HG03469 (cell line): ENCODE results near the gene IPP.
"Not testable (repeated sequence)": the region's sequence is repeated elsewhere in the genome, so short reads cannot be mapped to it uniquely, and the experiment has no call there.

Experiments
- ATAC-seq: cut with Tn5 transposase; IDR thresholded peaks from one replicate; pipeline ENCODE4 v1.9.1; 2021; ENCODE audit warnings: mild to moderate bottlenecking, moderate library complexity, moderate number of reproducible peaks; ENCODE audit not compliant: unreplicated experiment

Gene IPP

DNA sequence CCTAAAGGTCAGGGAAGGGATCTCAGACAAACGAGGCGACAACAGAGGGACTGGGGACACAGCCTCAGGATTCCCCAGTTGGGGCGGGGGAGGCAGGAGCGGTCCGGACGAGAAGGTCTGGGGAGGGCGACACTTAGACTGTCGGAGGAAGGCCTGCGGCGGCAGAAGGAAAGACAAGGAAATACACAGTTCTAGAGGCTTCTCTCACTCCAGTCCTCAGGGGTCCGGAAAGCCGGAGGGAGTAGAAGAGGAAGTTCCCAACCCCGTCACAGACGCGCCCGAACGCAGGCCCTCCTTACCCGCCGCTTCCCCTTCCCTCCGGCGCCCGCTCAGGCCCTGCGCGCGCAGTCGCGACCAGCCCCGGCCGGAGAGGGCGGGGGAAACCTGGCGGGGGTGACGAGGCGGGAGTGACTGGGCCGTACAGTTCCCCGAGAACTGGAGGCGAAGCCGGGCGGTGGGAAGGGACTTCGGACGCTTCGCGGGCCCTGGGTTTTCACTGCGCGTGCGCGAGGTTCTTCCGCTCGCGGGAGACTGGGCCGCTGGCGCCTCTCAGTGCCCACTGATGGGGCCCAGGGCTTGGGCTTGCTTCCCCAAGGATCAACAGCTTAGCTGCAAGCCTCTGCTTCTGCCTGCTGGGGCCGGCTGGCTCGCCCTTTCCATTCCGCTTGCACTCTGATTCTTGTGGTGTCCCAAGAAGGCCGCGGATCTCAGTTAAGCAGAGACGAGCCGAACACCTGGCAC, at the start of gene IPP:
Gene IPP (minus strand): TSS at position 356 of the 741 bp plus-strand sequence. CDS start 4,242 bp downstream, outside the sequence.
- ATAC-seq: peak; percentile 80

DNA sequence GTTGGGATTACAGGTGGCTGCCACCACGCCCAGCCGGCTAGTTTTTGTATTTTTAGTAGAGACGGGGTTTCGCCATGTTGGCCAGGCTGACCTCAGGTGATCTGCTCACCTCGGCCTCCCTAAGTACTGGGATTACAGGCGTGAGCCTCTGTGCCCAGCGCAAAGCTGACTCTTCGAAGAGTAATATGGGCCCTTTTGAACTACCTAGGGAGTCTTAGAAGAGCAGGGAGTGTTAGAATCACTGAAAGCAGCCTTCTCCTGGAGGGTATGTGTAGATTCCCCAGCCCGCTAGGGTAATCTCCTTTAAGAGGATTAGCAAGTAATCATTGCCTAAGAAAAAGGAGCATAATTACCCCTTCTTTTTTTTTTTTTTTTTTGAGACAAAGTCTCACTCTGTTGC, 46.5 kb upstream of the IPP start:
- no peak for ATAC-seq

DNA sequence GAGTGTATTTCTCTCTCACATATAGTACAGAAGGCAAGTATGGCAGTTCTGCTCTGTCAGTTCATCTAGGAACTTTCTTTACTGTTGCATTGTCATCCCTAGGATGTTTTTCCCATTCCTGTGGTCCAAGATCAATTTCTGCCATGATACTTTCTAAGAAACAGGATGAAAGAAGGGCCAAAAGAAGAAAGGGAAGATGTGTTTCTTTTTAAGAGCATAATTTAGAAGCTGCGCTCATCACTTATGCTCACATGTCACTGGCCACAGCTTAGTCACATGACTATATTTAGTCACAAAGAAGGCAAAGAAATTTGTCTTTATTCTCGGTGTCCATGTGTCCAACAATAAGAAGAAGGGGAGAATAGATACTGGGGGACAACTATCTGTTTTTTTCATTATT, 45.9 kb upstream of the IPP start:
- no peak for ATAC-seq

DNA sequence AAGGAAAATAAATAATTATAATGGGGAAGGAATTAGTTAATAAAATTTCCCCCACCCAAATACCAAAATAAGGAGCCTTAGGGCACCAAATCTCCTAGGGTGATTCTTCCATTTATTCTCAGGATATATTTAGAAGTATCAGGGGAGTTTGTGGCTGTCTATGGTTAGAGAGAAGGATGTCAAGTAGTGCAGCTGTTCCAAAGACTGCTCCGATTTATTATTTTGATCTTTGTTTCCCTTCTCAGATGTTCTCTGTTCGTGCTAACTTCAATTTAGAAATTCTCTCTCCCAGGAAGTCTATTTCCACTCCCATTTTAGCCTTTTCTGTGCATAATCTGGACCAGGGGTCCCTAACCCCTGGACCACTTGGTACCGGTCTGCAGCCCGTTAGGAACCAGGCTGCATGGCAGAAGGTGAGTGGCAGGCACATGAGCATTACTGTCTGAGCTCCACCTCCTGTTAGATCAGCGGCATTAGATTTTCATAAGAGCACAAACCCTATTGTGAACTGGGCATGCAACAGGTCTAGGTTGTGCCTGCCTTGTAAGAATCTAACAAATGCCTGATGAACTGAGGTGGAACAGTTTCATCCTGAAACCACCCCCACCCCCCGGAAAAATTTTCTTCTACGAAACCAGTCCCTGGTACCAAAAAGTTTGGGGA, 43.6 kb upstream of the IPP start:
- no peak for ATAC-seq

DNA sequence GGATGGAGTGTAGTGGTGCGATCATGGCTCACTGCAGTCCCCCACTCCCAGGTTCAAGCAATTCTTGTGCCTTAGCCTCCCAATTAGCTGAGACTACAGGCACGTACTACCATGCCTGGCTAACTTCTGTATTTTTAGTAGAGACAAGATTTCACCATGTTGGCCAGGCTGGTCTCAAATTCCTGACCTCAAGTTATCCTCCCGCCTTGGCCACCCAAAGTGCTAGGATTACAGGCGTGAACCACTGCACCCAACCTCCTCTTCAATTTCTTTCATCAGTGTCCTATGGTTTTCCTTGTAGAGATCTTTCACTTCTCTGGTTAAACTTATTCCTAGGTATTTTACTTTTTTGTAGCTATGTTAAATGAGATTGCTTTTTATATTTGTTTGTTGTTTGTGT, 42.3 kb upstream of the IPP start:
- ATAC-seq: no peak

DNA sequence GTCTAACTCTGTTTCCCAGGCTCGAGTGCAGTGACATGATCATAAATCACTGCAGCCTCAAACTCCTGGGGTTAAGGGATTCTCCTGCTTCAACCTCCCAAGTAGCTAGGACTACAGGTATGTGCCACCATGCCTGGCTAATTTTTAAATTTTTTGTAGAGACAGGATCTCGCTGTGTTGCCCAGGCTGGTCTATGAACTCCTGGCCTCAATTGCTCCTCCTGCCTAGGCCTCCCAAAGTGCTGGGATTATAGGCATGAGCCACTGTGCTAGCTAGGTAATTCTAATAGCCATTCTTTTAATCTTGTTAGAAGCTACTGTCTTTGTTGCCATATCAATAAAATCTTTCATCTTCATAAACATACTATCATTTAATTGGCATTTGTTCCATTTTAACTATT, 39.1 kb upstream of the IPP start:
- ATAC-seq: no peak

DNA sequence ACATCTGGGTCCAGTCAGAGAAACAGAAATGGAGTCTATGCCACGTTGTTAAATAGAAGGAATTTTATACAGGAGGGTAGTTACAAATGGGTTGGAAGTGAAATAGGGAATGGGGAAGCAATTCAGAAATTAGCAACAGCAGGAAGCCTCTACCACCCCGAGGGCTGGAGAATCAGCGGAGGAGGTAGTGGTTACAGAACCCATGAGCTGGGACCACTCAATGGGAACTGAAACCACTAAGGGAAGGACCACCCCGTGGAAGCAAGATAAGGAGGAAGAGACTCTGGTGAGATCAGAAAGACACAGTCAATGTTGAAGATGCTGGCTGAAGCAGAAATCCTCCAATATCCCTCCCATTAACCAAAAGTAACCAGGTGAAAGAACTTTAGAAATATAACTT, 37.5 kb upstream of the IPP start:
- ATAC-seq: no peak

DNA sequence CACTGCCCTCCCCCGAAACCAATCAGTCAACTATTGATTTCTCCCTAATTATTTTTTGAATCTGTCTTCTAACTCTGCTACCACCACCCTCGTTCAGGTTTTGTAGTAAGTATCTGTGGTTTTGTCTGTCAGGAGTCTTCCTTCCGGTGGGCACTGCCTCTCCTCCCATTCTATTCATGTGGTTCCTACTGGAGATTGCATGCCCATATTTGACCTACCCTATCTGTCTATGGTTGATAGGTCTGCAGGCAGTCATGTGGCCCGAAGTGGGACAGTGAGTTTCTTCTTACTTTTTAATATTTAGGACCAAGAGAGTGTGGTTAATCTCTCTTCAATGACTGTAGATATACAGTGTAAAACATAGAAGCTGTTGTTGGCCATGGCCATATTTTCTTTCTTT, 35.1 kb upstream of the IPP start:
- ATAC-seq: no peak

DNA sequence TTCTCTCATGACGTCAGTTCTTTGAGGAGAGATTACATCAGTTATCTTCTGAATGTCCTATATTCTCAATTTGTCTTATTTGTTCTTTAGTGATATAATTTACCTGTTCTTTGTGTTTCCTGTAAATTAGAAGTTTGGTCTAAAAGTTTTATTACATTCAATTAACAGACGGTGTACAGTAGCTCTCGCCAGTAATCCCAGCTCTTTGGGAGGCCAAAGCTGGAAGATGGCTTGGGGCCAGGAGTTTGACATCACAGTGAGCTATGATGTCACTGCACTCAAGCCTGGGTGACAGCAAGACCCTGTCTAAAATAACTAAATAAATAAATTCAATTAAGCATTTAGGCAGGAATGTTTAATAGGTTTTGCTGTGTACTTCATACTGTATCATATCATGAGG, 25.3 kb upstream of the IPP start:
- no peak for ATAC-seq

DNA sequence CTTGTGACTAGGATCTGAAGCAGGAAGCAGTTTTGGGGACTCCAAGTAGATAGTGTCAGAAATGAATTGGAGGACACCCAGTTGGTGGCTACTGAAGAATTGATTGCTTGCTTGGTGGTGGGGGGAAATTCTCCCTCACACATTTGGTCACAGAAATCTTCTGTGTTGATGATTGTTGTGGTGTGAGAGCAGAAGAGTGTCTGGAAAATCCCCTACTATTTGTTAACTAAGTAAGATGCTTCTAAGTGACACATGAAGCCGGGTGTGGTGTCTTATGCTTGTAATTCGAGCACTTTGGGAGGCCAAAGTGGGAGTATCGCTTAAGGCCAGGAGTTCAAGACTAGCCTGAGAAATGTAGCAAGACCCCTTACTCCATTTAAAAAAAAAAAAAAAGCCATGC, 22.5 kb upstream of the IPP start:
- ATAC-seq: no peak

DNA sequence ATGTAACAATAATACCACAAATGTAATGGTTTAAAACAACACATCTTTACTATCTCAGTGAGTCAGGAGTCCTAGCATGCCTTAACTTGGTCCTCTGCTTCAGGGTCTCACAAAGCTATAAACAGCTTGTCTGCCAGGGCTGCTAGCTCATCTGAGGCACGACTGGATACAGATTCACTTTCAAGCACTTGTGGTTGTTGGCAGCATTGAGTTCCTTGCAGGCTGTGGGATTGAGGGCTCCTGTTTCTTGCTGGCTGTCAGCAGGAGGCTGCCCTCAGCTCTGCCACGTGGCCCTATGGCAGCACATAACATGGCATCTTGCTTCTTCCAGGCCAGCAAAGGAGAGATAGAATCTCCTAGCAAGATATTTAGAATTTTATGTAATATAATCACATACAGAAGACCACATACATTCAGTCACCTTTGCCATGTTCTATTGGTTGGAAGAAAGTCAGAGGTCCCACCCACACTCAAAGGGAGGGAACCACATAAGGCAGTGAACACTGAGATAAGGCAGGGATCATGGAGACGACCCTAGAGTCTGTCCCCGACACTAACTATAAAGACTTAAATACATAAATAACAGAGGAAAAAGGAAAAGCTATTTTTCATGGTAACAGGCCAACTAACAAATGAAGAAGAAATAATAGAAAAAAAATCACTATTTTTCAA, 18.9 kb upstream of the IPP start:
- ATAC-seq: no peak

DNA sequence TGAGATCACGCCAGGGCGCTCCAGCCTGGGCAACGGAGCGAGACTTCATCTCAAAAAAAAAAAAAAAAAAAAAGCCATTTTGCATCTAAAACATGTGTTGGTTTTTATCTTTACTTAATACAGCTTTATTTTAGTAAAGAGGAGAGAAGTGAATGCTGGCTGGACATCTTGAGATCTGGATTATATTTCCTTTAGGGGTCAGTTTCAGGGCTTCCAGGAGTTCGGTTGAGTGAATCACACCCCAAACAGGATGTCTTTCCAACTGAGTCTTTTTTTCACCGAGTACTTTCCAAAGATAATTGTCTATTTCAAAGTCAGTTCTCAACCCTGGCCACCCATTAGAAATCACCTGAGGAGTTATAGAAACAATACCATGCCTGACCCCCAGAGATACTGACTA, 16.6 kb upstream of the IPP start:
- ATAC-seq: no peak

DNA sequence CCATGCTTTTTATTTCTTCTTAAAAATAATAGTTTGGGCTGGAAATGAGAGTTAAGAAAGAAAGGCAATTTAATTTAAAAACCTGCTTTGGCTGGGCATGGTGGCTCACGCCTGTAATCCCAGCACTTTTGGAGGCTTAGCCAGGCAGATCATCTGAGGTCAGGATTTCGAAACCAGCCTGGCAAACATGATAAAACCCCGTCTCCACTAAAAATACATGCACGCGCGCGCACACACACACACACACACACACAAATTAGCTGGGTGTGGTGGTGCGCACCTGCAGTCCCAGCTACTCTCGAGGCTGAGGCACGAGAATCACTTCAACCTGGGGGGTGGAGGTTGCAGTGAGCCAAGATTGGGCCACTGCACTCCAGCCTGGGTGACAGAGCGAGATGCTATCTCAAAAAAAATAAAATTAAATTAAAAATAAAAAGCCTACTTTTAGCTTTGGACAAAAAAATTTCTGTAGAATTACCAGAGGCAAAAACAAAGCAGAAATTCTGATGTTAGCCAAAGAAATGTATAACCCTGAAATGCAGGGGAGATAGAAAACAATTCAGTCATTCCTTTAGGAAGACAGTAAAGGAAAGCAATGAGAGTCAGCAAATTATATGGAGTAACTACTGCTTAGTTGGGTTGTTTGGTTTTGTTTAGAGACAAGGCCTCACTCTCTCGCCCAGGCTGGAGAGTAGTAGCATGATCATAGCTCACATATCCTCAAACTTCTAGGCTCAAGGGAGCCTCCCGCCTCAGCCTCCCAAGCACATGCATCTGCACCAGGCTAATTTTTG, 15.7 kb upstream of the IPP start:
- ATAC-seq: no peak

DNA sequence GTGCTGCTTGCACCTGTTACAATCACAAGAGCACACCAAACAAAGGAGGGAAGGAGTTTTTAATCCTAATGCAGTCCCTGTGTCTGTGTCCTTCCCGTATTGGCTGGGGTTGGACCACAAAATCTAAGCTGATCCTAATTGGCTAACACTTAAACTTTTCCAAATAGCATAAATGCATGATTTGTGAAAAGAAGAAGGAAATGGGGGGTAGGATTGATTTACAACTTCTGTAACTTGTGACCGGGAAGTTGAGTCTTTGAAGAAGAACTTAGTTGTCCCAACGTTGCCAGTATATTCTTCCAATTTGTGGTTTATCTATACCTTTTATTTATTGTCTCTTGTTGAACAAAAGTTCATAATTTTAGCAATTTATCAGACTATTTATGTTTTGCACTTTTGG, 11.8 kb upstream of the IPP start:
- no peak for ATAC-seq

DNA sequence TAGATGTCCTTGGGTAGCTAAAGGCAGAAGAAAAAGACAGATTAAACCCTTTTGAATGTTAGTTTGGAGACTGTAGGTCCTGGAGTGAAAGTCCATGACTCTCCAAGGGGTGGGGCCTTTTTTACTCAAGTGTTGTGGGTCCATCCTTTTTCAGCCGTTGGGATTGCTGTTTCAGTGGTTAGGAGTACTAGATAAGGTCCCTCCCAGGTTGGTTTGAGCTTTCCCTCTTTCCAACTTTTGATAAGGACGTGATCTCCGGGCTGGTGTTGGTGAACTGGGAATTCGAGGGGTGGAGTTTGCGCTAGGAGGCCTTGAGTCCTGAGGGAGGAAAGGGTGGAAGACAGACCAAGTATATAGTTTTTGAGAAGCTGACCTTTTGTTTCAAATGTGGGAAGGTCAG, 5.2 kb upstream of the IPP start:
- no peak for ATAC-seq

DNA sequence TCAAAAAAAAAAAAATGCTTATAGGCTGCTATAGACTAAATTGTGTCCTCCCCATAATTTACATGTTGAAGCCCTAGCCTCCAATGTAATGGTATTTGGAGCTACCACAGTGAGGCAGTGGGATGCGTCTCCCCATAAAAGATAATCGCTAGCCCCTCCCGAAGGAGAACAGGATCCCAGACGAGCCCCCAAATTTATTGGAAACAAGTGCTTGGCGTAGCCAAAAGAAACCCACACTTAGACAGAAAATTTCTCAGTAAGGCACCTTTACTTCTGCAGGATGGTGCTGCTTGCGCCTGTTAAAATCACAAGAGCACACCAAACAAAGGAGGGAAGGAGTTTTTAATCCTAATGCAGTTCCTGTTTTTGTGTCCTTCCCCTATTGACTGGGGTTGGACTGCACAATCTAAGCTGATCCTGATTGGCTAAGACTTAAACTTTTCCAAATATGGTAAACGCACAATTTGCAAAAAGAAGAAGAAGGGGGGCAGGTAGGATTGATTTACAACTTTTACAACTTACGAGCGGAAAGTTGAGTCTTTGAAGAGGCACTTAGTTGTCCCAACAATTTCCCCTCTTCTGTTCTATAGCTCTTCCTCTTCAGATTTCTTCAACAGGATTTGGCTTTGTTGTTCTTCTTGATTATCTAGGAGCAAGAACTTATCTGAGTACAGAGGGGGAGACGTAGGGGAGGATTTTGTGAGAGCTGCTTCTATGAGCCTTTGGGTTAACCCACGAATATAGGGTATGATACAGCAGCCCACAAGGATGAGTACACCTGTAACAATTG, 3.0 kb upstream of the IPP start:
- no peak for ATAC-seq

DNA sequence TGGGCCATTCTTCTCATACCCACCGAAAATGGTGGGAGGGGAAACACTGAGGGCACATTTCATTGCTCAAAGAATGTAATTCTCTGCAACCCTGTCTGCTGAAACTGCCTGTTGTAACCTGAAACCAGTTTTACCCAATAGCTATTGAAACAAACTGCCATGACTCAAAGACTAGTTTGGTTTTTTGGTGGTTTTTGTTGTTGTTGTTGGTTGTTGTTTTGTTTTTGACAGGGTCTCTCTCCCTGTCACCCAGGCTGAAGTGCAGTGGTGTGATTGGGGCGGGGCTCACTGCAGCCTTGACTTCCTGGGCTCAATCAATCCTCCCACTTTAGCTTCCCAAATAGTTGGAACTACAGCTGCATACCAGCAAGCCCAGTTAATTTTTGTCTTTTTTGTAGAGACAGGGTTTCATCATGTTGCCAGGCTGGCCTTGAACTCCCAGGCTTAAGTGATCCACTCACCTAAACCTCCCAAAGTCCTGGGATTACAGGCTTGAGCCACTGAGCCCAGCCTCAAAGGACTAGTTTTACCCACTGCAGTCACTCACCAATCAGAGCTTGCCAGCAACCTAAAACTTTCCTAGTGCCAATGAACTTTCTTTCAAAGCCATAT, 2.1 kb upstream of the IPP start:
- no peak for ATAC-seq

DNA sequence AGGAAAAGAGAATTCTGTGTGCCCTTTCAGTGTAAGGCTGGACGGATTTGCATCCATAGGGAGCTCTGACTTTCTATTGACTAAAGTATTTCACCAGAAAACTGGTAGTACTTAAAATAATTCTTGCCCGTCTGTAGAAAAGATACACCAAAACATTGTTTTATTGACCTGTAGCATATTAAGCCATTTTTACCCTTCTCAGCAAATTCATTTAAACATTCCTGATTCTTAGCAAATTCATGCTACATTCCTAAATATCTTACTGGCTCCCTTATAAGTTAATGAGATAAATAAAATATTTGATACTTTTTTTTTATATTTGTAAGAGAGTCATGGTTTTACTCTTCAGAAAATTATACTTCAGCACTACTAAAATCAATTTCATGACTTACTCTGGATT, 1.6 kb upstream of the IPP start:
- ATAC-seq: no peak

DNA sequence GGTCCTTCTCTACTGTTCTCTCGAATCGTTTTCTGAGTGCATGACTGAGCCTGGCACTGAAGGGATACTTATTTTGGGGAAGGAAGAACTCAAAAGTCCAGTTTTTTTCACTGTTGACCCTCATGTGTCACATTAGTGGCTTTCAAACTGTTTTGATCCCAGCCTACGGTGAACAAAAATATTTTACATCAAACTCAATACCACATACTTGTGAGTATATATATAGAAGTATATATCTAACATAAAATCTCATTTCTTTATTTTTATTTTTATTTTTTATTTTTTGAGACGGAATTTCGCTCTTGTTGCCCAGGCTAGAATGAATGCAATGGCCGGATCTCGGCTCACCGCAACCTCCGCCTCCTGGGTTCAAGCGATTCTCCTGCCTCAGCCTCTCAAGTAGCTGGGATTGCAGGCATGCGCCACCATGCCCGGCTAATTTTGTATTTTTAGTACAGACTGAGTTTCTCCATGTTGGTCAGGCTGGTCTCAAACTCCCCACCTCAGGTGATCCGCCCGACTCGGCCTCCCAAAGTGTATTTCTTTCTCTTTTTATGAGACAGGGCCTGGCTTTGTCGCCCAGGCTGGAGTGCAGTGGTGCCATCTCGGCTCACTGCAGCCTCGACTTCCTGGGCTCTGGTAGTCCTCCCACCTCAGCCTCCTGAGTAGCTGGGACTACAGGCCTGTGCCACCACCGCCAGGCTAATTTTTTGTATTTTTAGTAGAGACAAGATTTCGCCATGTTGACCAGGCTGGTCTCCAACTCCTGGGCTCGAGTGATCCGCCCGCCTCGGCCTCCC, 786 bp upstream of the IPP start:
- ATAC-seq: not testable (repeated sequence)
